GM18907 (cell line): ENCODE data around the gene SLC4A4.

ENCODE experiments used
- ATAC-seq: cut with Tn5 transposase; IDR thresholded peaks from one replicate; pipeline ENCODE4 v1.9.1; 2021; ENCODE audit warnings: mild to moderate bottlenecking, moderate library complexity; ENCODE audit not compliant: unreplicated experiment

Gene SLC4A4

DNA sequence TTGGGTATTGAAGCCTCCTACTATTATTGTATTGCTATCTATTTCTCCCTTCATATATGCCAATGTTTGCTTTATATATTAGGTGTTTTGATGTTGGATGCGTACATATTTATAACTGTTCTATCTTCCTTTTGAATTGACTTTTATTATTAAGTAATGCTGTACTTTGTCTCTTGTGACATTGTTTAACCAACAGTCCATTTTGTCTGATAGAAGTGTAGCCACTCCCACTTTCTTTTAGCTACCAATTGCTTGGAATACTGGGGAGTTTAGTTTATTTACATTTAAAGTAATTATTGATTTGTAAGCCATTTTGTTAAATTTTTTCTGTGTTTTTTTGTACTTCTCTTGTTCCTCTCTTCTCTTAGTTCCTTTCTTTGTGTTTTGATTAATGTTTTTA lies 249.2 kb downstream of the SLC4A4 start:
- ATAC-seq, result no peak

DNA sequence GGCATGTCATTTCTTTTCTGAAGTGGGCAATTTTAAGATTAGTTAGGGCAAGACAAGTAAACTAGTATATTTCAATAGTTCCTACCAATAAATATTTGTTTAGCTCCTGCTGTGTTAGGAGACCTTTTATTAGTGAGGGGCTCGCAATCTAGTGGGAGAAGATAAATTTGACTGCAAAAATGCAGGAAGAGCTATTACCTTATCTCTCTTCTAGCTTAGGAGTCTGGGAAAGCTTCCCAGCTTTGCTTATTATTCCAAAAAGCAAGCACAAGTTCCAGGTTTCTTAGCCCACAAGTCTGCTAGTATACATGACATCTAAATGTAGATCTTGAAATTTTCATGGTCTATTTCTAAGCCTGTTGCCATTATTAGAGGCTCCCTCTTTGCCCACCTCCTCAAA lies 254.0 kb downstream of the SLC4A4 start:
- ATAC-seq, result no peak

DNA sequence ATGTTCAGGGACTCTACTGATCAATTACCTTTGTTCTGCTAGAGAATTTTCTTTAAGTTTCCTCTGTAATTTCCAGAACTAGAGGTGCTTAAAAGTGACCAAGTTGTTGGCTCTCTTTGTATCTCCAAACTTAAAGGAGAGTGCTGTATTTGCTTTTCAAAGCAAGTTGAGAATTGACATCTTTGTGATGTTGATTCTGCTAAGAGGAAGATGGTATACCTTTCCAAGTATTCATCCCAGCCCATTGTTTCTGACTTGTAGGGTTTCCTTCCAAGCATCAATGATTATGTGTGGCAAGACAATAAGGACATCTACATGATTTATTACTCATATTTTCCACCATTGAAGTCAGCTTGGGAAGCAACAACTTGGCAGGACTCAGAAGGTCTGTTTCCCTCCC lies 254.5 kb downstream of the SLC4A4 start:
- ATAC-seq, result no peak

DNA sequence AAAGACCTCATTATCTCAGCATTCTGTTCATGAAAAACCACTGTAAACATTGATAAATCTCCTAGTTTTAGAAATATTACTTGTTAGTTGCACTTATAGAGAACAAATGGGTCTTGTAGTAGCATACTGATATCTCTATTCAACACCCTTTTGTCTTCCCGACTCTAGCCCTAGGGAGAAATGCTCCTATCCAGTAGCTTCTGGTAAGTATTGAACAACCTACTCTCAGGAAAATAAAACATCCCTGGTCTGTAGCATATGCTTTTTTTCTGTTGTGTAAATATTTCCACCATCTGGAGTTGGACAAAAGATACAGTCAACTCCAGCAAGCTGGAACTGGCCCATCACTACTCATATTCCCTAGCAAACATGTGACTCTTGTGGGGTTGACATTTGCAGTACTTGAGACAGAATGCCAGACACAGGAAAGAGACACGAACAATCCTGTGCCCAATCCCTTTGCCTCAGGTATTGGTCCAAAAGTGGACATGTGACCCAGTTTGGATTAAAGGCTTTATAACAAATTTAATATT lies 256.8 kb downstream of the SLC4A4 start:
- ATAC-seq, result no peak

DNA sequence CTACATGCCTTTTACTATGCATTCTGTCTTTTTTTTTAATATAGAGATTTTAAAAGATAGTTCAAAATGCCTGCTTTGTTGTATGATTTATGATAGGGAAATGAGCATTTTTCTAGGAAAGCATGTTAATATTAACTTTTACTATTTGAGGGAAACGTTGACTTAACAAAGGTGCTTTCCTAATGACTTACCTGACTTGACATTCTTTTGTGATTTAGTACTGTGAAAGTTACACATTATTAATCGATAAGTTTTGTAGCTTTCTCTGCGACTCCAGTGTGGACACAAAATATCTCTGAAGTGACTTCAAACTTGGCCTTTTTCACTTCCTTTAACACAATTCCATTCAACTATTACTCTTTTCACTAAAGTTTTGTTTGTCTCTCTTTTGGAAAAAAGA lies 260.8 kb downstream of the SLC4A4 start:
- no peak for ATAC-seq

DNA sequence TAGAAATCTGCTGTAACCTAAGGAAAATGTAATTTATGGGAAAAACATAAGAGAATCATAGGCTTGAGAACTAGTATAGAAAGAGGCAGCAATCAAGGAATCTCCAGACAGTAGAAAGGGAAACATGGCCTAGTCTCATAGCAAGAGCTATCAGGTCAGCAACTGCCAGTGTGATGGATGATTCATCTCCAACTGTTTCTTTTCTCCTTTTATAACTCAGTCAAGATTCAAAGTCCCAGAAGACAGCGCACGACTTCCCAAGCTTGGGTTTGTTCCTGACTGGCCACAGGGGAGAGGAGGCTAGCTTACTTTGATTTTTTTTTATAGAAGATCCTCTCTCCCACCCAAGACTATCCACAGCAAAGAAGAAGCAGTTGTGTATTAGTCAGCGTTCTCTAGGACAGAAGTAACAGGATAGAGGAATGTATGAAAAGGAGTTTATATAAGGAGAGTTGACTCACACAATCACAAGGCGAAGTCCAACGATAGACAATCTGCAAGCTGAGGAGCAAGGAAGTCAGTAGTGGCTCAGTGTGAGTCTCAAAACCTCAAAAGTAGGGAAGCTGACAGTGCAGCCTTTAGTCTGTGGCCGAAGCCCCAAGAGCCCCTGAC lies 263.6 kb downstream of the SLC4A4 start:
- ATAC-seq, result no peak

DNA sequence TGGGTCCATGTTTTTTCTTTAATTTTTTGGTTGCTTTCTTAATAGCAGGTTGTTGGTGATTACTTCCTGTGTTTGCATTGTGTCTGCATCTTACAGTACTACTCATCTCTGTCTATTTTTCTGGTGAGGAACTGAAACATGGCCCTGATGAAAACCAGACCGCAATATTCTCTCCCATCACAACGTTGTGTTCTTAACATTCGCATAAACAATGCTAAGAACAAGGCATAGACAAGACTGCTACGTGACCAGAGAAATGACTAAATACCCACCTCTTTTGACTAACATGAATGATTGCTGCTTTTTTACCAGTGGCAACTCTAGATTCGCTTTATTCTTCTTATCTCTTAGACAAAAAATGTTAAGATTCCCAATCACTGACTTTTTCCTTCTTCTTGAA lies 266.0 kb downstream of the SLC4A4 start:
- ATAC-seq, result peak; percentile 94

DNA sequence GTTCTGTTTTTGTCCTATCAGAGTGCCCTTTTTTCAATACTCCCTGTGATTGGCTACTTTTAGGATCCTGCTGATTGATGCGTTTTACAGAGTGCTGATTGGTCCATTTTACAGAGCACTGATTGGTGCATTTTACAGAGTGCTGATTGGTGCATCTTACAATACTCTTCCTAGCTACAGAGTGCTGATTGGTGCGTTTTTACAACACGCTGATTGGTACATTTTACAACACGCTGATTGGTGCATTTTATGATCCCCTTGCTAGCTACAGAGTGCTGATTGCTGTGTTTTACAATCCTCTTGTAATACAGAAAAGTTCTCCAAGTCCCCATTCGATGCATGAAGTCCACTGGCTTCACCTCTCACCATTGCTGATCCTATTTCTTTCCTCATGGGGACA lies 268.3 kb downstream of the SLC4A4 start:
- no peak for ATAC-seq

DNA sequence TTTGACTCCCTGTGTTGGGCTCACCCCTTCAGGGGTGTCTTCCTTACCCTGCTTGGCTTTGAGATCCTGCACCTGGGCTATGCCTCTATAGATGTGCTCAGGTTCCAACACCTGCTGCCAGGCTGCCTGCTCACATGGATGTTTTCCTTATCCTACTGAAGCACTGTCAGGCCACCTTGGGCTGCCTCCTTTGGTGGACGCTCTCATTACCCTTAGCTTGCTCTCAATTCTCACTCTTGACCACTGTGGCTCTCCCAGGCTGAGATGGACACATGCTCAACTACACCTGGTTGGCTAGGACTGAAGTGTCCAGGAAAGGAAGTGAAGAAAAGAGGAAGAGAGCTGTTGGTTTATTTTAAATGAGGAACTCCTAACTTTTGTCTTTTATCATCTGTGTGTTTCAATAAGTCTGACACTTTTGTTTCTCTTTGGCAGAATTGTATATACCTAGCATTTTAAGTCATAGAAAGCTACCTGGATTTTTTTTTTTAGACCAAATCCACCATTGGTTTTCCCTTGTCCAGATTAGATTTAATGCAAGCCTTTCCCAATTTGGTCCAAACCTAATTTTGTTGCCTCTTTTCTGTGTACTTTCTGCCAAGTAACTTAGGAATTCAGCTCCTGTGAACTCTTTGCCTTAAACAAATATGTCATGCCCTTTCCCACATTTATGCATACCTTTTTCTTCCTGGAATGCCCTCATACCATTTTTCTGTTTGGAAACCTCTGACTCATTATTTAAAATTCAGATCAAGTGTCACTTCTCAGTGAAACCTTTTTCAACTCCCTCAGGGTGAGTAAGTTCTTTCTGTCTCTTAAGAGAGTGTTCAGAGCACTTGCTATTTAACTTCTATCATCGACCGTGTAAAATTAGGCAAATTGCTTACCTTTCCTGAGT lies 269.2 kb downstream of the SLC4A4 start:
- no peak for ATAC-seq

DNA sequence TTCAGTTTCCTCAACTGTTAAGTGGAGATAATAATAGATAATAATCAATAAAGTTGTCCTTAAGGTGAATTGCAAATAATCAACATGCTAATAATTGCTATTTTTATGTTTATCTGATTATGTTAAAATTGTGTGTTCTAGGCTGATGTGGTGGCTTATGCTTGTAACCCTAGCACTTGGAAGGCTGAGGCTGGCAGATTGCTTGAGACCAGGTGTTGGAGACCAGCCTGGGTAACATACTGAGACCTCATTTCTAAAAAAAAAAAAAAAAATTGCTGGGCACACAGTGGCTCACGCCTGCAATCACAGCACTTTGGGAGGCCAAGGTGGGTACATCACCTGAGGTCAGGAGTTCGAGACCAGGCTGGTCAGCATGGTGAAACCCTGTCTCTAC lies 269.9 kb downstream of the SLC4A4 start:
- no peak for ATAC-seq

DNA sequence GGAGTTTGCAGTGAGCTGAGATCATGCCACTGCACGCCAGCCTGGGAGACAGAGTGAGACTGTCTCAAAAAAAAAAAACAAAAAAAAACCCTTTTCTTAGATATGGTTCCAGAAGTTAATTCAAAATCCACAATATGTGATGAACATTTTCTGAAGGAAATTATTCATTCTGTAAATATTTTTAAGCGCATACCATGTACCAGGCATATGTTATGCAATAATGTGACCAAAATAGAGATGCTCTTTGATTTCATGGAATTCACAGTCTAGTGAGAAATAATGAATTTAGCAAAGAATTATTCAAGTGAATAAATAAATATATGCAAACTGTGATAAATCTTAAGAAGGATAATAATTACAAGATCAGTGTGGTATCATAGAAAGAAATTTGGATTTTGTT lies 270.3 kb downstream of the SLC4A4 start:
- ATAC-seq, result no peak

DNA sequence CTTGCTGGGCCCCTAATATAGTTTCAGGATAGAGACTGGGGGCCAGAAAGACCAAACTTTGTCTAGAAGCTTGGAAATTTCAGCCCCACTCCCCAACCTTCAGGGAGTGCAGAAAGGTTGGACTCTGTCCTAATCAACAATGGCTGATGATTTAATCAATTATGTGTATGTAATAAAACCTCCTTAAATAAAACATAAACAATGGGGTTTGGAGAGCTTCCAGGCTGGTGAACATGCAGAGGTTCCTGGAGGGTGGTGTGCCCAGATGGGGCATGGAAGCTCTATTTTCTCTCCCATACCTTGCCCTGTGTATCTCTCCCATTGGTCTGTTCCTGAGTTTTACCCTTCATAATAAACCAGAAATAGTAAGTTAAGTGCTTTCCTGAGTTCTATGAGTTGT lies 270.8 kb downstream of the SLC4A4 start:
- no peak for ATAC-seq

DNA sequence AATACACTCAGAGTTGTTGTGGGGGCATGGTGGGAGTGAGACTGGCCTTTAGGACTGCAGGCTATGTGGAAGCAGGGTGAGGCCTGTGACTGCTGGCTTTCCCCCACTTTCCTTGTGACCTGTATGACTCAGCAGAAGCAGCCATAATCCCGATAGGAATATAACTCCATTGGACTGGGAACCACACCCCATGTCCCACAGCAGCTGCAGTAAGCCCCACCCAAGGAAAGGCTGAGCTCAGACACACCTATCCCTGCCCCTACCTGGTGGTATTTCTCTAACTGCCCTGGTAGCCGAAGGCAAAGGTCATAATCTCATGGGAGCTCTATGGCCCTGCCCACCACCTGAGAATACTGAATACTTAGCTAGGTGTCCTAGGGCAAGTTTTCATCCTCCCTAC lies 275.8 kb downstream of the SLC4A4 start:
- ATAC-seq, result no peak

DNA sequence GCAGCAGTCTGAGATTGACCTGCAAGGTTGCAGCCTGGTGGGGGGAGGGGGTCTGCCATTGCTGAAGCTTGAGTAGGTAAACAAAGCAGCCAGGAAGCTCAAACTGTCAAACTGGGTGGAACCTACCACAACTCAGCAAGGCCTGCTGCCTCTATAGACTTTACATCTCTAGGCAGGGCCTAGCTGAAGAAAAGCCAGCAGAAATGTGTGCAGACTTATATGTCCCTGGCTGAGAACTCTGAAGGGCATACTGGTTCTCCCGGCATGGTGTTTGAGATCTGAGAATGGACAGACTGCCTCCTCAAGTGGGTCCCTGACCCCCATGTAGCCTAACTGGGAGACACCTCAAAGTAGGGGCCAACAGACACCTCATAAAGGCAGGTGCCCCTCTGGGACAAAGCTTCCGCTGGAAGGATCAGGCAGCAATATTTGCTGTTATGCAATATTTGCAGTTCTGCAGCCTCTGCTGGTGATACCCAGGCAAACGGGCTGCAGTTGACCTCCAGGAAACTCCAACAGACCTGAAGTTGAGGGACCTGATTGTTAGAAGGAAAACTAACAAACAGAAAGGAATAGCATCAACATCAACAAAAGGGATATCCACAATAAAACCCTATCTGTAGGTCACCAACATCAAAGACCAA lies 277.5 kb downstream of the SLC4A4 start:
- no peak for ATAC-seq
